GM12878 (cell line): ENCODE data around the gene C20orf173. TPM values are rescaled to one million over a fixed set of nuclear protein-coding genes. Genes with fewer than 3 reads are reported as not detected.

Source experiments
- ATF7 ChIP-seq: fragments of 450-650 bp; IDR thresholded peaks from 2 replicates; pipeline ENCODE4 v1.6.1; 2016; ENCODE audit warnings: low read depth, mild to moderate bottlenecking
- BCL11A ChIP-seq: IDR thresholded peaks from 2 replicates; pipeline ENCODE4 v1.6.1; 2011; ENCODE audit warnings: low read depth, low read length
- BRCA1 ChIP-seq: IDR thresholded peaks from 2 replicates; pipeline ENCODE4 v1.6.1; 2011; ENCODE audit warnings: low read depth, low read length, improper control_type of control experiment
- CREB1 ChIP-seq: IDR thresholded peaks from 2 replicates; pipeline ENCODE4 v1.6.1; 2012; ENCODE audit warnings: low read depth, mild to moderate bottlenecking, inconsistent platforms
- CREM ChIP-seq: IDR thresholded peaks from 2 replicates; pipeline ENCODE4 v1.6.1; 2014; ENCODE audit warnings: antibody characterized with exemption, low read depth
- FOS ChIP-seq: IDR thresholded peaks from 3 replicates; pipeline ENCODE4 v1.6.1; 2011; ENCODE audit warnings: borderline replicate concordance; ENCODE audit not compliant: insufficient read length; ENCODE audit errors: extremely low read depth
- FOXM1 ChIP-seq: IDR thresholded peaks from 2 replicates; pipeline ENCODE4 v1.6.1; 2012; ENCODE audit warnings: low read depth, mild to moderate bottlenecking, inconsistent platforms, low read length, moderate library complexity
- HCFC1 ChIP-seq: fragments of 150-350 bp; IDR thresholded peaks from 2 replicates; pipeline ENCODE4 v1.6.1; 2014; ENCODE audit warnings: low read length
- HDGF ChIP-seq: fragments of 450-650 bp; IDR thresholded peaks from 2 replicates; pipeline ENCODE4 v1.6.1; 2016; ENCODE audit warnings: antibody characterized with exemption
- IKZF1 ChIP-seq: fragments of 450-650 bp; conservative IDR thresholded peaks from 2 replicates; pipeline ENCODE4 v1.6.1; 2017; ENCODE audit warnings: antibody characterized with exemption, mild to moderate bottlenecking
- IRF3 ChIP-seq: fragments of 450-650 bp; IDR thresholded peaks from 2 replicates; pipeline ENCODE4 v1.6.1; 2014; ENCODE audit warnings: mild to moderate bottlenecking
- MLLT1 ChIP-seq: fragments of 450-650 bp; IDR thresholded peaks from 2 replicates; pipeline ENCODE4 v1.6.1; 2016; ENCODE audit warnings: mild to moderate bottlenecking
- MYC ChIP-seq: IDR thresholded peaks from 2 replicates; pipeline ENCODE4 v1.6.1; 2011; ENCODE audit warnings: mild to moderate bottlenecking, low read length, moderate library complexity, inconsistent platforms; ENCODE audit not compliant: insufficient read depth, insufficient replicate concordance, insufficient read length, severe bottlenecking
- NBN ChIP-seq: fragments of 450-650 bp; IDR thresholded peaks from 2 replicates; pipeline ENCODE4 v1.6.1; 2016
- NKRF ChIP-seq: fragments of 450-650 bp; conservative IDR thresholded peaks from 2 replicates; pipeline ENCODE4 v1.6.1; 2017; ENCODE audit warnings: mild to moderate bottlenecking, moderate library complexity
- NR2C1 ChIP-seq: fragments of 450-650 bp; IDR thresholded peaks from 2 replicates; pipeline ENCODE4 v1.6.1; 2017; ENCODE audit warnings: antibody characterized with exemption, mild to moderate bottlenecking, moderate library complexity
- PAX8 ChIP-seq: fragments of 450-650 bp; IDR thresholded peaks from 2 replicates; pipeline ENCODE4 v1.6.1; 2017; ENCODE audit warnings: mild to moderate bottlenecking, moderate library complexity
- RCOR1 ChIP-seq: conservative IDR thresholded peaks from 2 replicates; pipeline ENCODE4 v1.6.1; 2012; ENCODE audit warnings: low read depth, low read length, improper control_type of control experiment
- SMAD5 ChIP-seq: IDR thresholded peaks from 2 replicates; pipeline ENCODE4 v1.6.1; 2016; ENCODE audit warnings: antibody characterized with exemption, low read depth
- STAT1 ChIP-seq: fragments of 450-650 bp; conservative IDR thresholded peaks from 2 replicates; pipeline ENCODE4 v1.6.1; 2014; ENCODE audit warnings: antibody characterized with exemption, mild to moderate bottlenecking
- TAF1 ChIP-seq: IDR thresholded peaks from 2 replicates; pipeline ENCODE4 v1.6.1; 2011; ENCODE audit warnings: mild to moderate bottlenecking, low read depth, low read length, borderline replicate concordance
- USF2 ChIP-seq: IDR thresholded peaks from 2 replicates; pipeline ENCODE4 v1.6.1; 2011; ENCODE audit warnings: low read depth, low read length, improper control_type of control experiment, borderline replicate concordance
- YY1 ChIP-seq: IDR thresholded peaks from 2 replicates; pipeline ENCODE4 v1.6.1; 2011; ENCODE audit warnings: low read depth, mild to moderate bottlenecking, low read length
- ZZZ3 ChIP-seq: IDR thresholded peaks from 2 replicates; pipeline ENCODE4 v1.6.1; 2011; ENCODE audit warnings: low read depth; ENCODE audit not compliant: control insufficient read depth, insufficient read length
- polyA plus RNA-seq, 11 experiments: library from polyadenylated mRNA; depleted of rRNA in 4 of 11; unstranded in 6 of 11; stranded (reverse) in 5 of 11; fragments of >200 nt; fragmentation: Nextera tagmentation in 4 of 11; fragmentation: Illumina TruSeq in 1 of 11; extraction: Ambion mirVana in 4 of 11; extraction: Trizol in 1 of 11; gene quantifications; 1 replicate in 1 of 11; 2 replicates in 10 of 11; pipeline versions ENCODE4 v1.2.1 to v1.2.3, GENCODE V29; 2011 to 2016; ENCODE audit warnings: inconsistent platforms in 2 of 11, missing spikeins in 2 of 11, low read depth in 1 of 11
- total RNA-seq, 4 experiments: library from RNA; depleted of rRNA in 3 of 4; stranded (reverse); fragments of >200 nt in 3 of 4; fragmentation: Illumina TruSeq in 1 of 4; extraction: Trizol in 1 of 4; gene quantifications; 2 replicates each; pipeline versions ENCODE4 v1.2.1 to v1.2.3, GENCODE V29; 2013 to 2021

C20orf173 gene
- total and polyA plus RNA-seq, 10 of the 15 experiments (the other 5 are each of a cell fraction or from before 2014, with no cell fraction given): not detected

- TF ChIP-seq YY1 (peak; percentile 68), CREM (peak; percentile 56; the same call in 1 of the 2 replicates), NBN (0 out of 2 replicates have a peak, but pooled peaks have one; percentile 43), BCL11A (no peak), MYC (no peak), ATF7 (peak; percentile 32; the same call in 1 of the 2 replicates), HDGF (peak; percentile 93; the same call in 1 of the 2 replicates), USF2 (no peak), SMAD5 (no peak), MLLT1 (peak; percentile 97), FOXM1 (no peak), NKRF (peak; percentile 78), RCOR1 (no peak), CREB1 (no peak), HCFC1 (peak; percentile 53; the same call in 1 of the 2 replicates), NR2C1 (peak; percentile 94), ZZZ3 (no peak), BRCA1 (no peak), FOS (no peak), TAF1 (peak; percentile 37; the same call in 1 of the 2 replicates), STAT1 (0 out of 2 replicates have a peak, but pooled peaks have one; percentile 52), PAX8 (no peak), IKZF1 (peak; percentile 60; the same call in 1 of the 2 replicates), IRF3 (0 out of 2 replicates have a peak, but pooled peaks have one; percentile 24)
Measured at GRCh38 chr20:35541783-35542662, 12.6 kb upstream of the C20orf173 start, which contains the start of gene ERGIC3 (continued).
